Fibroblast of the aortic adventitia (primary cell): Measurements from ENCODE around the gene RETREG3. TPM values are rescaled to one million over a fixed set of nuclear protein-coding genes. Genes with fewer than 3 reads are reported as not detected.
"Not testable (repeated sequence)": the region's sequence is repeated elsewhere in the genome, so short reads cannot be mapped to it uniquely, and the experiment has no call there.

Experiments used
- DNase-seq: peaks from one replicate; pipeline ENCODE4 v3.0.0-alpha.2; 2010; ENCODE audit warnings: low read depth
- H3K4me3 ChIP-seq: 2 replicates; pipeline ENCODE4 v1.5.1; 2011; ENCODE audit warnings: low read depth, mild to moderate bottlenecking, control low read depth, low read length, moderate library complexity
- total RNA-seq: library from RNA; depleted of rRNA; stranded (reverse); fragments of >200 nt; gene quantifications from 2 replicates; pipeline ENCODE4 v1.2.3, GENCODE V29; 2012; ENCODE audit warnings: low replicate concordance
- TF ChIP-seq, protein P1 (sequence below): IDR thresholded peaks from 2 replicates; pipeline ENCODE4 v1.5.1; 2011; ENCODE audit warnings: mild to moderate bottlenecking, low read length, control low read depth, inconsistent platforms; ENCODE audit not compliant: insufficient read depth

Gene RETREG3
- total RNA-seq, 1 donor: 52.6 TPM

DNA sequence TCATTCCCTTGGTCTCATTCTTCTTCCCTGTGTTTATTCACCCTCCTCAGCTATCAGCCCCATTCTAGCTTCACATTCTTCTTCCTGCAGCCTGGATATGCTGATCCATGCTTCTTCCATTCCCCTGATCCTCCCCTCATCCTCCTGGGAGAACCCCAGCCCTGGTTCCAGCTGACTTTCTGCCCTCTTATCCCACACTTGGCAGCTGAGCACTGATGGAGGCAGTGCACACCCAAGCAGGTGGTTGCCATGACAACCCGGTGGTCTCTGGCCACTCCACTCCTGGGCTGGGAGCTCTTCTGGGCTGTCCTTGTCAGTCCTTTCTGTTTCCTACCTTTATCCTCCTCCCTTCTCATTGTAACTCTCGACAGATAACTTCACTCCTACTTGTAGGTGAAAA is 33.2 kb upstream of the RETREG3 start:
- TF ChIP-seq, protein P1, sequence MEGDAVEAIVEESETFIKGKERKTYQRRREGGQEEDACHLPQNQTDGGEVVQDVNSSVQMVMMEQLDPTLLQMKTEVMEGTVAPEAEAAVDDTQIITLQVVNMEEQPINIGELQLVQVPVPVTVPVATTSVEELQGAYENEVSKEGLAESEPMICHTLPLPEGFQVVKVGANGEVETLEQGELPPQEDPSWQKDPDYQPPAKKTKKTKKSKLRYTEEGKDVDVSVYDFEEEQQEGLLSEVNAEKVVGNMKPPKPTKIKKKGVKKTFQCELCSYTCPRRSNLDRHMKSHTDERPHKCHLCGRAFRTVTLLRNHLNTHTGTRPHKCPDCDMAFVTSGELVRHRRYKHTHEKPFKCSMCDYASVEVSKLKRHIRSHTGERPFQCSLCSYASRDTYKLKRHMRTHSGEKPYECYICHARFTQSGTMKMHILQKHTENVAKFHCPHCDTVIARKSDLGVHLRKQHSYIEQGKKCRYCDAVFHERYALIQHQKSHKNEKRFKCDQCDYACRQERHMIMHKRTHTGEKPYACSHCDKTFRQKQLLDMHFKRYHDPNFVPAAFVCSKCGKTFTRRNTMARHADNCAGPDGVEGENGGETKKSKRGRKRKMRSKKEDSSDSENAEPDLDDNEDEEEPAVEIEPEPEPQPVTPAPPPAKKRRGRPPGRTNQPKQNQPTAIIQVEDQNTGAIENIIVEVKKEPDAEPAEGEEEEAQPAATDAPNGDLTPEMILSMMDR: no peak
- H3K4me3 ChIP-seq: no peak overlapping the region
- no peak for DNase-seq

DNA sequence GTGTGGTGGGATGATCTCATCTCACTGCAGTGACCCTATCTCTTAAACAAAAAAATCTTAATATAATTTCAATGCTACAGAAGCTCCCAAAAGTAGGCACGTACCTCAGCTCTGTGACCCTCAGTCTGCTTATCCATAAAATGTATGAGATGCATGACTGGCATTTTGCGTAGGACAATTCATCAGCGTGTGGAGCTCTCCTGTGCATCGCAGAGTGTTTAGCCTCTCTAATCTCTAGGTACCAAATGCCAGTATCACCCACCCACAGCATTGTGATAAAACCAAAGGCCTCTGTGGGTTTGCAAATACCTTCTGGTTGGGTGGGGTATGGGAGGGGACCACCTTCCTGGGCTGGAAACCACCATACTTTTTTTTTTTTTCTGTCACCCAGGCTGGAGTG is 30.9 kb upstream of the RETREG3 start:
- DNase-seq: no peak
- H3K4me3 ChIP-seq: no peak overlapping the region

DNA sequence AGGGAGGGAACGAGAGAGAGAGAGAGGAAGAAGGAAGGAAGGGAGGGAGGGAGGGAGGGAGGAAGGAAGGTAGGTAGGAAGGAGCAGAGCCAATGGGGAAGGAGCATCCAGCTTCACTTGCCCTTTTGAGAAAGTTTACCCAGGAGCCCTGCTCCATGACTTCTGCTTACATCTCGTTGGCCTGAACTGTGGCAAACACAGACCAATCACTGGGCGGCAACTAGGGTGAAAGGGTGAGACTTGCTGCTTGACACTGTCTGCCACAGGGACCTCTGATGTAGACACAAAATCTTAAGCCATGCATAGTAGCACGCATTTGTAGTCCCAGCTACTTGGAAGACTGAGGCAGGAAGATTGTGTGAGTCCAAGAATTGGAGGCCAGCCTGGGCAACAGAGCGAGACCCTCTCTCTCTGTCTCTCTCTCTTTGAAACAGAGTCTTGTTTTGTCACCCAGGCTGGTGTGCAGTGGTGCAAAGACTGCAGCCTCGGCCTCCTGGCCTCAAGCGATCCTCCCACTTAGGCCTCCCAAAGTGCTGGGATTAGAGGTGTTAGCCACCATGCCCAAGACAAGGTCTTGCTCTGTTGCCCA is 30.4 kb upstream of the RETREG3 start:
- TF ChIP-seq, protein P1: no peak
- H3K4me3 ChIP-seq: no peak overlapping the region
- DNase-seq: no peak

More for the DNA sequence above, 30.9 kb upstream of the RETREG3 start:
- TF ChIP-seq, protein P1: no peak

DNA sequence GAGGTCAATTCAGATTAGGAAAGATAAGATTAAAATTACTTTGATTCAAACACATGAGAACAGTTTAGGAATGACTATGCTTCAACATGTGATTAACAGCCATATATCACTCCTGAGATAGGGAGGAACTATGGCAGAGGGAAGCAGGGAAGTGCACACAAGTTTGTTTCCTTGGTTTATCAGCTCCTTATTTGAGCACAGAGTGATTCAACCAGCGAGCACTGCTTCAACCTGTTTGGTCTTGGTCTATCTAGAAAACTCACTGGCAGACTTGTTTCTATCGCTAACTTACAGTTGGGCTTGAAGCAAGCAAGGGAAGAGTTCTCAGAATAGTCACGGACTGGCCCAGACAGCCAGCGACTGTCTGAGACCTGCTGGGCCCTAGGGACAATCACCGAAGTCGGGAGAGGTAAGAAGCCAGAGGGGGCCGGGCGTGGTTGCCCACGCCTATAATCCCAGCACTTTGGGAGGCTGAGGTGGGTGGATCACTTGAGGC is 23.8 kb upstream of the RETREG3 start:
- DNase-seq: no peak
- H3K4me3 ChIP-seq: no peak overlapping the region
- TF ChIP-seq, protein P1: no peak

DNA sequence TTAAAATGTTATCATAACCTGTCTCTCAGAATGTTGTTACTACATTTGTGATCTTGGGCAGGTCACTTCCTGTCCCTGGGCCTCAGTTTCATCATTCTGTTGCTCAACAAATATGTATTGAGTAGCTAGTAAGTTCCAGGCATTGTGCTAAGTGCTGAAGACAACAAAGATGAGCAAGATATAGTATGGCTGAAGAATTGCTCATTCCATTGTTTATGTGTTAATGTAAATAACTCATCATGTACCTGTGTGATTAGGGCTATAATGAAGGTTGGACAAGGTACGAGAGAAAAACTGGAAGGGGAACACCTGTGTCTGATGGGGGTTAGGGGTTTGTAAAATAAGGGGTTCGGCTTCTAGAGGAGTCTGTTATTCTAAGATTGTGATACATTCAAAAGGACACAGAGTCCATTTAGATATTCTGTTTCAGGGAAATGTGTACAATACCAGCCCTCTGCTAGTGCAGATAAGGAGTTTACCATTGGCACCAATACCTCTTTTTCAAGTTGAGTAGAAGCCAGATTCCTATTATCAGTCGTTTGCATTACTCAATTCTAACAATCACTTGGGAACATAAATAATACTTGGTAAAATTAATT is 20.3 kb upstream of the RETREG3 start:
- no peak for DNase-seq
- TF ChIP-seq, protein P1: no peak
- no peak overlapping the region for H3K4me3 ChIP-seq

DNA sequence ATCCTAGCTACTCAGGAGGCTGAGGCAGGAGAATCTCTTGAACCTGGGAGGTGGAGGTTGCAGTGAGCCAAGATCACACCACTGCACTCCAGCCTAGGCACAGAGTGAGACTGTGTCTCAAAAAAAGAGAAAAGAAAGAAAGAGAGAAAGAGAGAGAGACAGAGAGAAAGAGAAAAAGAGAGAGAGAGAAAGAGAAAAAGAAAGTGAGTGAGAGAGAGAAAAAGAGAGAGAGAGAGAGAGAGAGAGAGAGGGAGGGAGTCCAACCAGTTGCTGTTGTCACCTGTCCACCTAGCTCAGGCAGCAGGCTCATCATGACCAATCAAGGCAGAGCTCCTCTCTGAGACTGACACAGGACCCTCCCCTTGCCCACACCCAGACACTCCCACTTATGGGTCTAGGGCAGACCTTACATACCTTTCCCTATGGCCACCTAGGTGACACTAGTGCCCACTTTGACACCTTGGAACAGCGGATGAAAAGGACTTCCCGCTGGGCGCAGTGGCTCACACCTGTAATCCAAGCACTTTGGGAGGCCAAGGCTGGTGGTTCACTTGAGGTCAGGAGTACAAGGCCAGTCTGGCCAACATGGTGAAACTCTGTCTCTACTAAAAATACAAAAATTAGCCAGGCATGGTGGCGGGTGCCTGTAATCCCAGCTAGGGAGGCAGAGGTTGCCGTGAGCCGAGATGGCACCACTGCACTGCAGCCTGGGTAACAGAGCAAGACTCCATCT is 18.0 kb upstream of the RETREG3 start:
- DNase-seq, H3K4me3 ChIP-seq: not testable (repeated sequence)
